Neutrophil (primary cell): Measurements from ENCODE around the gene IGSF9.

ENCODE experiments used
- H3K27ac ChIP-seq: fragments of 200-600 bp; sonication (generic); 2 replicates; pipeline ENCODE4 v1.5.1; 2016; ENCODE audit warnings: mild to moderate bottlenecking, moderate library complexity
- H3K27me3 ChIP-seq: fragments of 200-600 bp; sonication (generic); 2 replicates; pipeline ENCODE4 v1.6.0; 2016; ENCODE audit warnings: mild to moderate bottlenecking
- H3K36me3 ChIP-seq: fragments of 200-600 bp; sonication (generic); 2 replicates; pipeline ENCODE4 v1.5.1; 2017
- H3K4me1 ChIP-seq, 2 experiments: fragments of 200-600 bp in 1 of 2; sonication (generic) in 1 of 2; 1 replicate in 1 of 2; 2 replicates in 1 of 2; pipeline versions ENCODE4 v1.5.1 to v1.6.1; 2013 to 2016; ENCODE audit warnings: low read depth in 1 of 2, low read length in 1 of 2, mild to moderate bottlenecking in 1 of 2, moderate library complexity in 1 of 2; ENCODE audit not compliant: control insufficient read depth in 1 of 2, insufficient read depth in 1 of 2
- H3K4me3 ChIP-seq, 2 experiments: fragments of 200-600 bp in 1 of 2; sonication (generic) in 1 of 2; 1 replicate in 1 of 2; 2 replicates in 1 of 2; pipeline ENCODE4 v1.5.1; 2013 to 2016; ENCODE audit warnings: low read depth in 1 of 2, low read length in 1 of 2, mild to moderate bottlenecking in 1 of 2, moderate library complexity in 1 of 2
- H3K9me3 ChIP-seq: fragments of 200-600 bp; sonication (generic); 2 replicates; pipeline ENCODE4 v1.5.1; 2016
- CTCF ChIP-seq: fragments of 200-600 bp; sonication (generic); IDR thresholded peaks from 2 replicates; pipeline ENCODE4 v1.5.1; 2016; ENCODE audit warnings: antibody characterized with exemption

The IGSF9 gene

GRCh38 chr1:159930634-159931033, 14.8 kb downstream of the IGSF9 start:
- no peak for TF ChIP-seq CTCF
- H3K27me3 ChIP-seq, result peaks cover 7% of the 10 kb centered on the region
- H3K4me1 ChIP-seq, result peaks cover 8 to 12% of the 10 kb centered on the region in 2 experiments
- H3K36me3 ChIP-seq, result no peaks in the 10 kb centered on the region
- no peaks in the 10 kb centered on the region for H3K9me3 ChIP-seq
- no peak overlapping the region for H3K27ac ChIP-seq
- H3K4me3 ChIP-seq, result no peak overlapping the region

GRCh38 chr1:159930216-159930615, 15.2 kb downstream of the IGSF9 start:
- Histone ChIP-seq H3K36me3 (no peaks in the 10 kb centered on the region), H3K27me3 (peaks cover 4% of the 10 kb centered on the region), H3K4me3 (no peak overlapping the region), H3K4me1 (peaks cover 9 to 11% of the 10 kb centered on the region in 2 experiments), H3K9me3 (no peaks in the 10 kb centered on the region), H3K27ac (no peak overlapping the region)
- TF ChIP-seq CTCF, result no peak

GRCh38 chr1:159929155-159930051, 16.0 kb downstream of the IGSF9 start:
- no peak overlapping the region for H3K27ac ChIP-seq
- no peak overlapping the region for H3K4me3 ChIP-seq
- H3K27me3 ChIP-seq, result no peaks in the 10 kb centered on the region
- no peaks in the 10 kb centered on the region for H3K9me3 ChIP-seq
- H3K36me3 ChIP-seq, result no peaks in the 10 kb centered on the region
- no peak for TF ChIP-seq CTCF
- peaks cover 9 to 11% of the 10 kb centered on the region in 2 experiments for H3K4me1 ChIP-seq

GRCh38 chr1:159928491-159929050, 16.8 kb downstream of the IGSF9 start:
- no peak for TF ChIP-seq CTCF
- Histone ChIP-seq H3K9me3 (no peaks in the 10 kb centered on the region), H3K36me3 (no peaks in the 10 kb centered on the region), H3K4me1 (peaks cover 11 to 14% of the 10 kb centered on the region in 2 experiments), H3K27ac (no peak overlapping the region), H3K4me3 (no peak overlapping the region), H3K27me3 (no peaks in the 10 kb centered on the region)

- Histone ChIP-seq H3K4me1 (peaks cover 14 to 20% of the 10 kb centered on the region in 2 experiments), H3K27me3 (no peaks in the 10 kb centered on the region), H3K4me3 (no peak overlapping the region), H3K9me3 (no peaks in the 10 kb centered on the region), H3K27ac (no peak overlapping the region), H3K36me3 (peaks cover under 1% of the 10 kb centered on the region)
- TF ChIP-seq CTCF, result no peak
These were observed 17.5 kb downstream of the IGSF9 start for GRCh38 chr1:159927849-159928431.
